ENCODE measurements around the gene SKI.

Gene SKI

GRCh38 chr1:2213576-2214505 lies 14.3 kb upstream of the SKI start:
- in situ Hi-C loops (cut with HindIII; ENCODE audit: low sequenced_read_pairs) = no loop called here
- H3K4me3 ChIP-seq (ENCODE audit: low read depth, low read length) = no peak overlapping the region
- peak; percentile 88 for DNase-seq (ENCODE audit: low read depth, low spot score)
- TF ChIP-seq, protein P1, sequence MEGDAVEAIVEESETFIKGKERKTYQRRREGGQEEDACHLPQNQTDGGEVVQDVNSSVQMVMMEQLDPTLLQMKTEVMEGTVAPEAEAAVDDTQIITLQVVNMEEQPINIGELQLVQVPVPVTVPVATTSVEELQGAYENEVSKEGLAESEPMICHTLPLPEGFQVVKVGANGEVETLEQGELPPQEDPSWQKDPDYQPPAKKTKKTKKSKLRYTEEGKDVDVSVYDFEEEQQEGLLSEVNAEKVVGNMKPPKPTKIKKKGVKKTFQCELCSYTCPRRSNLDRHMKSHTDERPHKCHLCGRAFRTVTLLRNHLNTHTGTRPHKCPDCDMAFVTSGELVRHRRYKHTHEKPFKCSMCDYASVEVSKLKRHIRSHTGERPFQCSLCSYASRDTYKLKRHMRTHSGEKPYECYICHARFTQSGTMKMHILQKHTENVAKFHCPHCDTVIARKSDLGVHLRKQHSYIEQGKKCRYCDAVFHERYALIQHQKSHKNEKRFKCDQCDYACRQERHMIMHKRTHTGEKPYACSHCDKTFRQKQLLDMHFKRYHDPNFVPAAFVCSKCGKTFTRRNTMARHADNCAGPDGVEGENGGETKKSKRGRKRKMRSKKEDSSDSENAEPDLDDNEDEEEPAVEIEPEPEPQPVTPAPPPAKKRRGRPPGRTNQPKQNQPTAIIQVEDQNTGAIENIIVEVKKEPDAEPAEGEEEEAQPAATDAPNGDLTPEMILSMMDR (IDR thresholded peaks at IDR 0.05; ENCODE audit: low read depth, low read length) = no peak

DNA sequence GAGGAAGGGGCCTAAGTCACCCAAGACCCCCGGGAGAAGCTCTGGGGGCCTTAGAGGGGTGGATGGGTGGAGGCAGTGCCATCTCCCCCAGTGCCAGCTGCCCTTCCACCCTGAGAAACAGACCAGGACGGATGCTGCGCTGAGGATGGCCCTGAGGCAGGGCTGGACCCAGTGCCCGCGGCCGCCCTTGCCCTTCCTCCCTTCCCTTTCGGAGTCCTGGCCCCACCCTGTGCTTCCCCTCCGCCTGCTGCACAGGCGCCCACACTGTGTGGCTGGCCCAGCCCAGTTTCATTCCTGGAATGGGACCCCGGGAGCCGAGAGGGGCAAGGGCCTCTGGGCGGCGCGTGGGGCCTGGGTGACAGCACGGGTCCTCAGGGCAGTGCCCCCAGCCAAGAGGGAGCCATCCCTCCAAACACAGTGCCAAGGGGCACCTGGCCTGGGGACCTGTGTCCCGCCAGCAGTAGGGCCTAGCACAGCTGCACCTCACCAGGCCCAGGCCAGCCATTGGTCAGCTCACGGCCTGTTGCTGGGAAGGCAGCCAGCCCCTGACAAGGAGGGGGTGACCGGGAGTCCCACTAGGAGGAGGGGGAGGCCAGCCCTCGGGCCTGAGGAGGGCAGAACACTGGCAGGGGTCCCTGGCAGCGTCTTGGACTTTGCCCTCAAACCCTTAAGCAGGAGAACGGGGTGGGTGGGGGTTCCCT lies 13.4 kb upstream of the SKI start:
- no peak for DNase-seq (ENCODE audit: low read depth, low spot score)
- no peak overlapping the region for H3K4me3 ChIP-seq (ENCODE audit: low read depth, low read length)
- TF ChIP-seq, protein P1 (IDR thresholded peaks at IDR 0.05; ENCODE audit: low read depth, low read length) = no peak
- in situ Hi-C loops (cut with HindIII; ENCODE audit: low sequenced_read_pairs) = no loop called here

DNA sequence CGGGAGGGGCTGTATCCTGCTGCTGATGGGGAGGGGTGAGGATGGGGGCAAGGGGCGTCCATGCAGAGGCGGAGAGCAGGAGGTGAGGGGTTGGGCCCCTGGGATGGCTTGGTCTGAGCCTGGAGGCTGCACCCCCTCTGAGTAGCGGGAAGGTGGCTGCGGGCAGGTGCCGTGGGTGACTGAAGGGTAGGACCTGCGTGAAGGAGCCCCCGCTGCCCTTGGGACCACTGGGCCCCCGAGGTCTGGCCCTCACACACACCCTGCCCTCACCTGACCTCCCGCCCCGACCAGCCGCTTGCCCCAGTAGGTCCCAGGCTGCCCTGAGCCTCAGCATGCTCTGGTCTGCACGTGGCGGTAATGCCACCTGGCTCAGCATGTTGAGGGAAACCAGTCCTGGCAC lies 12.8 kb upstream of the SKI start:
- DNase-seq (ENCODE audit: low read depth, low spot score) = no peak
- in situ Hi-C loops (cut with HindIII; ENCODE audit: low sequenced_read_pairs) = no loop called here
- no peak overlapping the region for H3K4me3 ChIP-seq (ENCODE audit: low read depth, low read length)
- TF ChIP-seq, protein P1 (IDR thresholded peaks at IDR 0.05; ENCODE audit: low read depth, low read length) = no peak

DNA sequence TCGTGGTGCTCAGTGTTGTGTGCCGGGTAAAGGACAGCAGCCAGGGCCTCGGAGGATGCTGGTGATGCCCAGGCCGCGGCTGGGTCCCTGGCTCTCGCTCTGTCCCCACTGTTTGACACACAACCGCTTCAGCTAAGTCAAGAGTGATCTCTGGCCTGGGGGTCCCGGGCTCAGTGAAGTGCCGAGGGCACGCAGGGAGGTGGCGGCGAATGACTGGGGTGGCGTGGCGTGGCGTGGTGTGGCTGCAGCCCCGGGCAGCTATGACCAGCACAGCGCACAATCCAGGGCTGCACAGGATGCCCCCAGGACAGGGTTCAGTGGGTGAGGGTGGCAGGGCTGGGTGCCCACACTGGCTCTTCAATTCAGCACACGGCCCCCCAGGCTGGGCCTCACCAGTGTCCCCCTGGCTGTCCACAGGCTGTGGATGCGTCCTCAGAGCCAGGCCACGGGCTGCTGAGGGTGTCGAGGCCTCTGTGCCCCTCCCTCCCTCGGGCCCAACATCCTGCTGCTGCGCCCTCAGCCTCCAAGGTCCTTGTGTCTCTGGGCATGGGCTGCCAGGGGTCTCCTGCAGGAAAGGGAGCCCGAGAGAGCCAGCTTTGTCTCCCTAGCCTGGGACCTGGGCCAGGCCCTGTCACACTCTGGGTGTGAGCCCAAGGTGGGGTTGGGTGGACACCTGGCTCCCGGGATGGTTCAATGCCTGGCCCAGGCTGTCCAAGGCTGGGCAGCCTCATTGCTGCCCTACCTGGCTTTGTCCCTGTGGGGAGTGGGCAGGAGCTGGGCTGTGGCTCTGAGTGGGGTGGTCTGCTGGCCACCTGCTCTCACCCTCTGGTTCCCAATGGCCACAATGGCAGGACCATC lies 12.0 kb upstream of the SKI start:
- in situ Hi-C loops (cut with HindIII; ENCODE audit: low sequenced_read_pairs) = no loop called here
- TF ChIP-seq, protein P1 (IDR thresholded peaks at IDR 0.05; ENCODE audit: low read depth, low read length) = no peak
- DNase-seq (ENCODE audit: low read depth, low spot score) = no peak
- no peak overlapping the region for H3K4me3 ChIP-seq (ENCODE audit: low read depth, low read length)

DNA sequence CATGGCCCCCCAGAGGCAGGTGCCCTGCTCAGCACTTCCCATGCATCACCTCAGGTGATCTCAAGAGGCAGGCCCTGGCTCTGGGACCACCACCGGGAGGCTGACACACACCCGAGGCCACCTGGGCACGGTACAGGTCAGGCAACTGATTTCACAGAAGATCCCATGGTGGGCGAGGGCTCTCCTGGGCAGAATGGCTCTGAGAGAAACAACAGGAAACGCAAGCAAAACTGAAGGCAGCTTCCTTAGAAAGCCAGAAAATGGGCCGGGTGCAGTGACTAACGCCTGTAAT lies 11.4 kb upstream of the SKI start:
- in situ Hi-C loops (cut with HindIII; ENCODE audit: low sequenced_read_pairs) = no loop called here
- no peak overlapping the region for H3K4me3 ChIP-seq (ENCODE audit: low read depth, low read length)
- DNase-seq (ENCODE audit: low read depth, low spot score) = no peak
- TF ChIP-seq, protein P1 (IDR thresholded peaks at IDR 0.05; ENCODE audit: low read depth, low read length) = no peak

GRCh38 chr1:2221271-2221670 lies 6.8 kb upstream of the SKI start:
- no peak overlapping the region for H3K4me3 ChIP-seq (ENCODE audit: low read depth, low read length)
- in situ Hi-C loops (cut with HindIII; ENCODE audit: low sequenced_read_pairs) = no loop called here
- DNase-seq (ENCODE audit: low read depth, low spot score) = no peak
- TF ChIP-seq, protein P1 (IDR thresholded peaks at IDR 0.05; ENCODE audit: low read depth, low read length) = no peak
